ENCODE data around the gene AKAP6. TPM values are rescaled to one million over a fixed set of nuclear protein-coding genes. Genes with fewer than 3 reads are reported as not detected.
A peak's percentile ranks its signal among the peaks of the same experiment; 100 is the strongest.

Gene AKAP6
- total and polyA plus RNA-seq, 2 experiments from 2014 or later, result 9.2 to 21.8 TPM

DNA sequence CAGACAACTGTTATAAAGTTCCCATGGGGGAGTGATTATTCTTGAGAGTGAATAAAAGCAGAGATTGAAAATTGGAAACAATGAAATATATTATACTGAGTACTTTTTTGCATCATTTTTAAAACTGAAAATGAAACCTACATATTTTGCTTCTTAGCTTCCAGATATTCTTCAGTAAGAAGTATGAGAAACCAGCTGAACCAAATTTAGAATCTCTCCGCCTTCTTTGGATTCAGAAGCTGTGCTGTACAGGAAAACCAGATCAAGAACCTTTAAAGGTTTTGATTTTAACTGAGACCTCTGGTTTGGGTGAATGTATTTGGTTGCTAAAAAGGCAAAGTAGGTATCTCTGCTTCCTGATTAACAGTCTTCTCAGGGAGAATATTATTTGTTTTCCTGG, 109.4 kb downstream of the AKAP6 start:
- TF ChIP-seq, protein P1, sequence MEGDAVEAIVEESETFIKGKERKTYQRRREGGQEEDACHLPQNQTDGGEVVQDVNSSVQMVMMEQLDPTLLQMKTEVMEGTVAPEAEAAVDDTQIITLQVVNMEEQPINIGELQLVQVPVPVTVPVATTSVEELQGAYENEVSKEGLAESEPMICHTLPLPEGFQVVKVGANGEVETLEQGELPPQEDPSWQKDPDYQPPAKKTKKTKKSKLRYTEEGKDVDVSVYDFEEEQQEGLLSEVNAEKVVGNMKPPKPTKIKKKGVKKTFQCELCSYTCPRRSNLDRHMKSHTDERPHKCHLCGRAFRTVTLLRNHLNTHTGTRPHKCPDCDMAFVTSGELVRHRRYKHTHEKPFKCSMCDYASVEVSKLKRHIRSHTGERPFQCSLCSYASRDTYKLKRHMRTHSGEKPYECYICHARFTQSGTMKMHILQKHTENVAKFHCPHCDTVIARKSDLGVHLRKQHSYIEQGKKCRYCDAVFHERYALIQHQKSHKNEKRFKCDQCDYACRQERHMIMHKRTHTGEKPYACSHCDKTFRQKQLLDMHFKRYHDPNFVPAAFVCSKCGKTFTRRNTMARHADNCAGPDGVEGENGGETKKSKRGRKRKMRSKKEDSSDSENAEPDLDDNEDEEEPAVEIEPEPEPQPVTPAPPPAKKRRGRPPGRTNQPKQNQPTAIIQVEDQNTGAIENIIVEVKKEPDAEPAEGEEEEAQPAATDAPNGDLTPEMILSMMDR (IDR thresholded peaks at IDR 0.05; ENCODE audit: low read depth, low read length), result no peak
- Histone ChIP-seq H3K4me1 (ENCODE audit: low read depth) (peaks cover 11% of the 10 kb centered on the region), H3K4me3 (no peak overlapping the region), H3K27ac (no peak overlapping the region), H3K9me3 (ENCODE audit: low read depth) (no peaks in the 10 kb centered on the region), H3K36me3 (no peaks in the 10 kb centered on the region), H3K27me3 (no peaks in the 10 kb centered on the region)
- DNase-seq (ENCODE audit: low read depth in 1 of 2, low spot score in 1 of 2), result no peak

DNA sequence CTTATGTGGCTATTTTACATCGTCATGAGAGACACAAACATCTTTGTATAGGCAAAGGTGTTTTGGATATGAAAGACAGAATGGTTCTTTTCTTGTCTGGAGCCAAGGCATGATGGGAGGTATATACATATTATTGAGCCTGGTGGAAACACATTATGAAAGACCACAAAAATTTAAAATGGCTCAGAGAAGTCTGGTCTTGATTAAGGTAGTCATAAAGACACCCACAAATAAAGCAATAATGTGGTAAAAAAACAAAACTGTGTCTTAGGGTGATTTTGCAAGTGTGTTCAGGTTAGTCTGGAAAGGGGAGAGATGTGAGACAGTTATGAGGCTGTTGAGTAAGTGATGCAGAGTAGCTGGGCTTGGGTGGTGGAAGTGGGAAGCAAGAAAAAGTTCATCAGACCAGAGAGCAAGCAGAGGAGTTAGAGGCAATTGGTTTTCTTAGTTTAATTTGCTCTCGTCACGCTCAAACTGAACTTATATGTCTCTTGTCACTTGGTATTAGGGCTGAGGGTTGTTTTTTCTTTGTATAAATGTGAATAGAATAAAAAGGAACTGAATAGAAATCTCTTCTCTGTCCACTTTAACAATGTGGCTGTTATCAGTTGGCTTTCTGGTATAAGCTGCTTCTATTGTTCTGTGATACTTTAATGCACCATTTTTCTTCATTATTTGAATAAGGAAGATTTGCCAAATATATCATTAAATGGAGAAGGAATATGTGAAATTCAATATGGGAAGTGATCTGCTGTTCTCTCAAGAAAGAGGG, 115.0 kb downstream of the AKAP6 start:
- TF ChIP-seq, protein P1 (IDR thresholded peaks at IDR 0.05; ENCODE audit: low read depth, low read length), result no peak
- no peaks in the 10 kb centered on the region for H3K9me3 ChIP-seq (ENCODE audit: low read depth)
- no peak overlapping the region for H3K27ac ChIP-seq
- no peaks in the 10 kb centered on the region for H3K4me1 ChIP-seq (ENCODE audit: low read depth)
- no peak for DNase-seq (ENCODE audit: low read depth in 1 of 2, low spot score in 1 of 2)
- no peaks in the 10 kb centered on the region for H3K27me3 ChIP-seq
- H3K4me3 ChIP-seq, result no peak overlapping the region
- no peaks in the 10 kb centered on the region for H3K36me3 ChIP-seq

DNA sequence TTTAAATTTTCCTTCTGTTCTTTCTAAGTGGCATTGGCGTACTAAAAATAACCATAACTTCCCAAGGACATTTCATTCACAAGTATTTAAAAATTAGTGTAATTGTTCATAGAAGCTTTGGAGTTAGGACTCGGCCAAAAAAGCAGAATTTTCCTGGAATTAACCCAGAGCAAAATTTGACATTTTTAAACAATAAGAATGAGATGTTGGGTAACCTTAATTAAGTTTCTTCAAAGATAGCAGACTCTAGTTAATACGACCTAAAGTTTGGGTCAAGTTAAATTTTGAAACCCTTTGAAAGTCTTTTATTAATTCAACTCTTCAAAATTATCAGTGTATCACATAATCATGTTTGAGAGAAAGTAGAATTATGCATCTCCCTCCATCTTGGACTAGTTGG, 118.3 kb downstream of the AKAP6 start:
- Histone ChIP-seq H3K4me1 (ENCODE audit: low read depth) (peaks cover 4% of the 10 kb centered on the region), H3K27me3 (no peaks in the 10 kb centered on the region), H3K4me3 (no peak overlapping the region), H3K9me3 (ENCODE audit: low read depth) (no peaks in the 10 kb centered on the region), H3K36me3 (no peaks in the 10 kb centered on the region), H3K27ac (no peak overlapping the region)
- TF ChIP-seq, protein P1 (IDR thresholded peaks at IDR 0.05; ENCODE audit: low read depth, low read length), result no peak
- no peak for DNase-seq (ENCODE audit: low read depth in 1 of 2, low spot score in 1 of 2)

DNA sequence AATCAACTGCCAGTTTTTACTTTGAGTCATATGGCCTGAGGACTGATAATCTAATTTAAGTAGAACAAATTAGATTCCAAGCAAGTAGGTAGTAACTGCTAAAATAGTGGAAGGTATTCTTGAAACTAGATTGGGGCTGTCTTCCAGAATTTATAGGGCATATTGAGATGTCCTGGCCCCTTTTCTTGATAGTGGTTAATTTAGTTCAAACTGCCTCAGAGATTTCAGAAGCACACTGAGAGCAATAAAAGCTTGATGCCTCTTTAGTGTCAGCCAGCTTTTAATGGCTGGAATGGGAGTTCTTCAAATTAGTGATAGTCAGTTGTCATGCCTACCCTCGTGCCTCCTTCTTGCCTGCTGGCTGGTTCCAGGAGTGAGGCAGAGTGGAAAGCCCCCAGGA, 120.5 kb downstream of the AKAP6 start:
- H3K9me3 ChIP-seq (ENCODE audit: low read depth), result no peaks in the 10 kb centered on the region
- no peak overlapping the region for H3K27ac ChIP-seq
- DNase-seq (ENCODE audit: low read depth in 1 of 2, low spot score in 1 of 2), result no peak
- H3K4me3 ChIP-seq, result no peak overlapping the region
- H3K4me1 ChIP-seq (ENCODE audit: low read depth), result peaks cover 4% of the 10 kb centered on the region
- TF ChIP-seq, protein P1 (IDR thresholded peaks at IDR 0.05; ENCODE audit: low read depth, low read length), result no peak
- no peaks in the 10 kb centered on the region for H3K27me3 ChIP-seq
- no peaks in the 10 kb centered on the region for H3K36me3 ChIP-seq

DNA sequence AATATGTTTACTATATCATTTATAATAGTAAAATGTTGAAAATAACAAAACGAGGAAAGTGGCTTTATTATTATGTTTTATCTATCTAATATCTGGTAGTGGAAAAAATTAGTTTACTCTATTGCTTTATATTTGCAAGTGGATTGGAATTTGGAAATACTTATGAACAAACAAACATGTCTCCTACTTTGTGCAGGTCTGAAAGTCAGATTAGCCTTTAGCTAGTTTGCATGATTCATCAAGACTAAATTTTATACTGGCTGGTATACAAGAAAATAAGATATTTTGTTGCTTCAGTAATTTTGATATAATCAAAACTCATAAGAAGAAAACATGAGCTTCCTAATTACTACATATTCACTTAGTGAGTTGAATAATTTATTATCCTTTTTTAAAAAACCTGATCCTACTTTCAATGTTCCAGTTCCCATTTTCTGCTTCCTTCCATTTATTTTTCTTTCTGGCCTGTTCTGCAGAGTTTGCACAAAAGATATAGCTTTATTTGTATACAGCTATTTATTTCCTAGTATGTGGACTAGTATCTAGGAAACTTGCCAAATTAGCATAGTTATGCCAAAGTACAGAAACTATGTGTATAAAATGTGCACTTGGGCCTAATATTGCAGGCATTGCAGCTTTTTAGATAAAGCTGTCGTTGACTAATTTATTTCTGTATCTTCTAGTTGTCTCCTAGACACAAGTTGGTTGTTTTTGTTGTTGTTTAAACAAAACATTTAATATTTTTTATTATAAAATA, 122.0 kb downstream of the AKAP6 start:
- TF ChIP-seq, protein P1 (IDR thresholded peaks at IDR 0.05; ENCODE audit: low read depth, low read length), result no peak
- H3K36me3 ChIP-seq, result no peaks in the 10 kb centered on the region
- no peaks in the 10 kb centered on the region for H3K27me3 ChIP-seq
- no peak overlapping the region for H3K4me3 ChIP-seq
- peak in 1 of 2 donors; percentile 22 for DNase-seq (ENCODE audit: low read depth in 1 of 2, low spot score in 1 of 2)
- peaks cover 4% of the 10 kb centered on the region for H3K4me1 ChIP-seq (ENCODE audit: low read depth)
- no peaks in the 10 kb centered on the region for H3K9me3 ChIP-seq (ENCODE audit: low read depth)
- H3K27ac ChIP-seq, result no peak overlapping the region
